MCF 10A (cell line): ENCODE results near the gene TEX19. TPM values are rescaled to one million over a fixed set of nuclear protein-coding genes. Genes with fewer than 3 reads are reported as not detected.

ENCODE experiments used
- BruUV-seq: library from RNA; stranded (reverse); fragments of 400-500 nt; replicated peaks from 2 replicates; lab custom pipeline; 2021; lab: Mats Ljungman, UMichigan
- CTCF ChIA-PET: fragments of 300-600 bp; sonication (Branson Sonifier 250); formaldehyde crosslinking; extraction: SDS; loops from one replicate; lab custom pipeline; 2021; ENCODE audit warnings: antibody characterized with exemption, inconsistent platforms; lab: Yijun Ruan, JAX
- POLR2A ChIA-PET: fragments of 300-600, 350-650 bp; sonication (Branson Sonifier 250); formaldehyde crosslinking; extraction: SDS; loops from one replicate; lab custom pipeline; 2020; ENCODE audit warnings: antibody characterized with exemption, inconsistent platforms; lab: Yijun Ruan, JAX
- DNase-seq: peaks from one replicate; pipeline ENCODE4 v3.0.0-alpha.2; 2018; ENCODE audit not compliant: unreplicated experiment
- H3K27ac Mint-ChIP-seq: one replicate; pipeline ENCODE4 v1.8.0; 2022; ENCODE audit warnings: mild to moderate bottlenecking, low read depth, mixed read lengths; ENCODE audit not compliant: unreplicated experiment
- H3K27me3 Mint-ChIP-seq: one replicate; pipeline ENCODE4 v1.8.0; 2022; ENCODE audit warnings: mixed read lengths; ENCODE audit not compliant: insufficient read depth, unreplicated experiment
- H3K36me3 Mint-ChIP-seq: one replicate; pipeline ENCODE4 v1.8.0; 2022; ENCODE audit warnings: mild to moderate bottlenecking, moderate library complexity, mixed read lengths; ENCODE audit not compliant: insufficient read depth, unreplicated experiment
- H3K4me1 Mint-ChIP-seq: one replicate; pipeline ENCODE4 v1.8.0; 2022; ENCODE audit warnings: mixed read lengths; ENCODE audit not compliant: insufficient read depth, unreplicated experiment
- H3K4me3 Mint-ChIP-seq: one replicate; pipeline ENCODE4 v1.8.0; 2022; ENCODE audit warnings: mild to moderate bottlenecking, moderate library complexity, mixed read lengths; ENCODE audit not compliant: unreplicated experiment
- H3K9me3 Mint-ChIP-seq: one replicate; pipeline ENCODE4 v1.8.0; 2022; ENCODE audit warnings: mixed read lengths; ENCODE audit not compliant: unreplicated experiment
- intact Hi-C: fragments of 100-400 bp; cut with micrococcal nuclease; formaldehyde crosslinking; loops from 2 replicates; pipeline ENCODE4 v1.14.1; 2022
- total RNA-seq: library from RNA; stranded (reverse); gene quantifications from 2 replicates; pipeline ENCODE4 v1.2.3, GENCODE V29; 2022
- TF ChIP-seq, protein P1 (sequence below): fragments of 200-600 bp; IDR thresholded peaks from one replicate; pipeline ENCODE4 v1.8.0; 2022; ENCODE audit warnings: antibody characterized with exemption, mild to moderate bottlenecking; ENCODE audit not compliant: unreplicated experiment

Gene TEX19
- total RNA-seq, 1 experiment from 2014 or later, result not detected

GRCh38 chr17:82392209-82392920, 33.3 kb downstream of the TEX19 start:
- intact Hi-C loops, result no loop called here
- no peaks in the 10 kb centered on the region for H3K9me3 Mint-ChIP-seq
- H3K27me3 Mint-ChIP-seq, result peaks cover 10% of the 10 kb centered on the region
- ChIA-PET POLR2A (no interaction called here), CTCF (interaction anchor here (0.6 kb wide), 1 partner anchor 374 kb away, joined by 4 read pairs; no protein-coding TSS in a partner anchor)
- H3K4me1 Mint-ChIP-seq, result peaks cover 19% of the 10 kb centered on the region
- BruUV-seq, result no TSS peak
- no peaks in the 10 kb centered on the region for H3K36me3 Mint-ChIP-seq
- no peak overlapping the region for H3K4me3 Mint-ChIP-seq
- no peak overlapping the region for H3K27ac Mint-ChIP-seq
- DNase-seq, result no peak
- TF ChIP-seq, protein P1, sequence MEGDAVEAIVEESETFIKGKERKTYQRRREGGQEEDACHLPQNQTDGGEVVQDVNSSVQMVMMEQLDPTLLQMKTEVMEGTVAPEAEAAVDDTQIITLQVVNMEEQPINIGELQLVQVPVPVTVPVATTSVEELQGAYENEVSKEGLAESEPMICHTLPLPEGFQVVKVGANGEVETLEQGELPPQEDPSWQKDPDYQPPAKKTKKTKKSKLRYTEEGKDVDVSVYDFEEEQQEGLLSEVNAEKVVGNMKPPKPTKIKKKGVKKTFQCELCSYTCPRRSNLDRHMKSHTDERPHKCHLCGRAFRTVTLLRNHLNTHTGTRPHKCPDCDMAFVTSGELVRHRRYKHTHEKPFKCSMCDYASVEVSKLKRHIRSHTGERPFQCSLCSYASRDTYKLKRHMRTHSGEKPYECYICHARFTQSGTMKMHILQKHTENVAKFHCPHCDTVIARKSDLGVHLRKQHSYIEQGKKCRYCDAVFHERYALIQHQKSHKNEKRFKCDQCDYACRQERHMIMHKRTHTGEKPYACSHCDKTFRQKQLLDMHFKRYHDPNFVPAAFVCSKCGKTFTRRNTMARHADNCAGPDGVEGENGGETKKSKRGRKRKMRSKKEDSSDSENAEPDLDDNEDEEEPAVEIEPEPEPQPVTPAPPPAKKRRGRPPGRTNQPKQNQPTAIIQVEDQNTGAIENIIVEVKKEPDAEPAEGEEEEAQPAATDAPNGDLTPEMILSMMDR, result no peak

- H3K36me3 Mint-ChIP-seq, result no peaks in the 10 kb centered on the region
- POLR2A ChIA-PET, result no interaction called here
- no TSS peak for BruUV-seq
These were observed 33.9 kb downstream of the TEX19 start for GRCh38 chr17:82392941-82393340.

GRCh38 chr17:82394278-82394677, 35.2 kb downstream of the TEX19 start:
- ChIA-PET CTCF (interaction anchor here (1.5 kb wide), 1 partner anchor 10 kb away, joined by 7 read pairs; no protein-coding TSS in a partner anchor), POLR2A (interaction anchor here (0.6 to 0.8 kb wide), 2 partner anchors 28 to 331 kb away, joined by 3 to 4 read pairs; no protein-coding TSS in a partner anchor)
- peaks cover 21% of the 10 kb centered on the region for H3K4me1 Mint-ChIP-seq

More at GRCh38 chr17:82392941-82393340, 33.9 kb downstream of the TEX19 start:
- H3K9me3 Mint-ChIP-seq, result no peaks in the 10 kb centered on the region
- TF ChIP-seq, protein P1, result no peak
- intact Hi-C loops, result no loop called here
- H3K27ac Mint-ChIP-seq, result no peak overlapping the region
- no peak overlapping the region for H3K4me3 Mint-ChIP-seq
- CTCF ChIA-PET, result interaction anchor here (0.6 kb wide), 1 partner anchor 374 kb away, joined by 4 read pairs; no protein-coding TSS in a partner anchor
- DNase-seq, result no peak
- H3K27me3 Mint-ChIP-seq, result peaks cover 4% of the 10 kb centered on the region
- peaks cover 18% of the 10 kb centered on the region for H3K4me1 Mint-ChIP-seq

More at GRCh38 chr17:82394278-82394677, 35.2 kb downstream of the TEX19 start:
- H3K27me3 Mint-ChIP-seq, result no peaks in the 10 kb centered on the region
- no peak overlapping the region for H3K4me3 Mint-ChIP-seq
- TF ChIP-seq, protein P1, result no peak
- DNase-seq, result no peak
- H3K36me3 Mint-ChIP-seq, result no peaks in the 10 kb centered on the region
- intact Hi-C loops, result no loop called here
- BruUV-seq, result no TSS peak
- H3K27ac Mint-ChIP-seq, result no peak overlapping the region
- no peaks in the 10 kb centered on the region for H3K9me3 Mint-ChIP-seq
